Nephron progenitor cell (in vitro differentiated cells): Measurements from ENCODE around the gene SPATA18.
A peak's percentile ranks its signal among the peaks of the same experiment; 100 is the strongest.

Experiments used
- DNase-seq: peaks from one replicate; pipeline ENCODE4 v3.0.0; 2021
- H3K27ac Mint-ChIP-seq: 2 replicates; pipeline ENCODE4 v1.8.0; 2021; ENCODE audit warnings: mild to moderate bottlenecking, moderate library complexity, mixed read lengths
- H3K27me3 Mint-ChIP-seq: 2 replicates; pipeline ENCODE4 v1.8.0; 2021; ENCODE audit warnings: mild to moderate bottlenecking, low read depth, mixed read lengths; ENCODE audit not compliant: poor library complexity
- H3K36me3 Mint-ChIP-seq: 2 replicates; pipeline ENCODE4 v1.8.0; 2021; ENCODE audit warnings: low read depth, mixed read lengths
- H3K4me1 Mint-ChIP-seq: 2 replicates; pipeline ENCODE4 v1.8.0; 2021; ENCODE audit warnings: mixed read lengths
- H3K4me3 Mint-ChIP-seq: 2 replicates; pipeline ENCODE4 v1.8.0; 2021; ENCODE audit warnings: mild to moderate bottlenecking, moderate library complexity, mixed read lengths
- H3K9me3 Mint-ChIP-seq: 2 replicates; pipeline ENCODE4 v1.8.0; 2021; ENCODE audit warnings: mild to moderate bottlenecking, moderate library complexity, mixed read lengths
- CTCF ChIP-seq: fragments of 200-600 bp; sonication (generic); IDR thresholded peaks from 2 replicates; pipeline ENCODE4 v1.5.0; 2021; ENCODE audit warnings: antibody characterized with exemption

The SPATA18 gene

GRCh38 chr4:52102587-52102986 is 51.5 kb downstream of the SPATA18 start:
- DNase-seq: no peak
- H3K36me3 Mint-ChIP-seq: no peaks in the 10 kb centered on the region
- no peak for TF ChIP-seq CTCF
- no peaks in the 10 kb centered on the region for H3K27me3 Mint-ChIP-seq
- no peak overlapping the region for H3K4me3 Mint-ChIP-seq
- H3K27ac Mint-ChIP-seq: no peak overlapping the region
- peaks cover 41% of the 10 kb centered on the region for H3K4me1 Mint-ChIP-seq
- no peaks in the 10 kb centered on the region for H3K9me3 Mint-ChIP-seq

DNA sequence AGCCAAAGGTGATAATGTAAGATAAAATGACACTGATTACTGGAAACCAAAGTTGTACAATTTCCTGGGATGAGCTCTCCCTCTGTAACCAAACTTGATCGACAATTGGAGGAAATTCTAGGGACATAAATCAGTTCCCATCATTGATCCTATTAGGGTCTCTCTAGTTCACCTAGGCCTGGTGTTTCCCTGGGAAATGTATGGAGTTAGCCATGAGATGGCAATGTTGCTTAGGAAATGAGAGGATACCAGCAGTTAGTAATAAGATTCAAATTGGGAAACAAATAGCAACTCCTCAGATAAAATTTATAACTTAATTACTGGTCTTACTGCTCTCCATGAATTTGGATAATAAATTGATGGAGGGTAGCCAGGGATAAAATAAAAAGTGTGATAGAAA is 52.2 kb downstream of the SPATA18 start:
- peak; percentile 58 for TF ChIP-seq CTCF
- no peak for DNase-seq
- peaks cover 49% of the 10 kb centered on the region for H3K4me1 Mint-ChIP-seq
- no peak overlapping the region for H3K27ac Mint-ChIP-seq
- H3K9me3 Mint-ChIP-seq: no peaks in the 10 kb centered on the region
- H3K36me3 Mint-ChIP-seq: no peaks in the 10 kb centered on the region
- H3K27me3 Mint-ChIP-seq: no peaks in the 10 kb centered on the region
- H3K4me3 Mint-ChIP-seq: no peak overlapping the region

DNA sequence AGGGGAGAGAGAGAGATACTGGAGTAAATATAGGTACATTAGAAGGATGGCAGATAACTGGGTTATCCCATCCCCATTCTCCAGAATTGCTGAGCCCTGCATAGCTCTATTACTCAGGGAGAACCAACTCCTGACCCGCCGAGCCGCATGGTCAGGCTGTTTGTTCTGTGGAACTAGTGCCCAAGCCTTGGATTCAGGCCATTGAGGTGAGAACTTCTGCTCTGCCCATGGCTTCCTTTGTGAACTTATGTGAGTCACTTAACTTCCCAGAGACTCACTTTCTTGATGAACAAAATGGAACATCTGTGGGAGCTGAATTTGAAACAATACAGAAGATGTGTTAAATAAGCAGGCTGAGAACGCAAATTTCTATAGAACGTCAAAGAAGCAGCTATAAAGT is 54.2 kb downstream of the SPATA18 start:
- Mint-ChIP-seq H3K4me3 (no peak overlapping the region), H3K9me3 (peaks cover 8% of the 10 kb centered on the region), H3K36me3 (no peaks in the 10 kb centered on the region), H3K4me1 (peaks cover 52% of the 10 kb centered on the region), H3K27me3 (no peaks in the 10 kb centered on the region), H3K27ac (peak overlapping the region; percentile 27)
- DNase-seq: no peak
- no peak for TF ChIP-seq CTCF

DNA sequence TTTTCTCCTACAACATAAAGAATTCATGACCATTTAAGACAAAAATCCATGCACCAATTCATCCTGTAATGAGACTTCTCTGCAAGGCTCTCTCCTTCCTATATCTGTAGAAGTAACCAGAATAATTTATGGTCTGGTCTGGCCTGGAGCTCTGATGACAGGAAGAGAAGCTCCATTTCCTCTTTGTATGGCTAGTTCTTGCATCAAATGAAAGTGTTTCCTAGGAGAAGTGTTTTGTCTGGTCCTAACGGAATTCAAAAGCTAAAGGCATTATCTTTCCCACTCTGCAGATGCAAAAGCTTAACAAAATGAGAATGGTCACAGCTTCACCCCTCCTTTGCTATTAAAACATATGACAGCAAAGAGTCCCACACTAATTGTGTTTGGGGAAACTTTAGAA is 55.1 kb downstream of the SPATA18 start:
- no peaks in the 10 kb centered on the region for H3K36me3 Mint-ChIP-seq

DNA sequence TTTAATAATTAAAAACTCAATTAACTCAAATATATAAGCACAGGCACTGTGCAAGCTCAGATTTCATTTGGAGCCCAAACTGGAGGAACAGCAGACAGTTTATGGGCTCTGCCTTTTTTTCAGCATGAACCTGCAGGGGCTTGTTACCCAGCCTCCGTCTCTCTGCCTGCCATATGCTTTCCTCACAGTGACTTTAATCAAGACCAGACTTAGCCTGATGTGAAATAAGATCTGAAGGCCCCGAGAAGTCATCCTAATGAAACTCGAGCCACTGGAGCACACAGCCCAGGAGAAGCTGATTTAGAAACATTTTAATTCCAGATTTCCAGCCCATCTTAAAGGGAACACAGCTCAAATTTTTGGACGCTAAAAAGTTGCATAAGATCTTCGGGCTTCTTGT is 55.6 kb downstream of the SPATA18 start:
- H3K4me1 Mint-ChIP-seq: peaks cover 52% of the 10 kb centered on the region
- H3K27me3 Mint-ChIP-seq: no peaks in the 10 kb centered on the region
- no peaks in the 10 kb centered on the region for H3K36me3 Mint-ChIP-seq
- H3K9me3 Mint-ChIP-seq: peaks cover 8% of the 10 kb centered on the region
- H3K4me3 Mint-ChIP-seq: peak overlapping the region; percentile 57
- no peak for TF ChIP-seq CTCF
- peak overlapping the region; percentile 80 for H3K27ac Mint-ChIP-seq
- DNase-seq: no peak

More for the DNA sequence above, 55.1 kb downstream of the SPATA18 start:
- Mint-ChIP-seq H3K9me3 (peaks cover 8% of the 10 kb centered on the region), H3K4me3 (no peak overlapping the region), H3K27ac (peak overlapping the region; percentile 57), H3K27me3 (no peaks in the 10 kb centered on the region), H3K4me1 (peaks cover 52% of the 10 kb centered on the region)
- no peak for TF ChIP-seq CTCF
- no peak for DNase-seq

DNA sequence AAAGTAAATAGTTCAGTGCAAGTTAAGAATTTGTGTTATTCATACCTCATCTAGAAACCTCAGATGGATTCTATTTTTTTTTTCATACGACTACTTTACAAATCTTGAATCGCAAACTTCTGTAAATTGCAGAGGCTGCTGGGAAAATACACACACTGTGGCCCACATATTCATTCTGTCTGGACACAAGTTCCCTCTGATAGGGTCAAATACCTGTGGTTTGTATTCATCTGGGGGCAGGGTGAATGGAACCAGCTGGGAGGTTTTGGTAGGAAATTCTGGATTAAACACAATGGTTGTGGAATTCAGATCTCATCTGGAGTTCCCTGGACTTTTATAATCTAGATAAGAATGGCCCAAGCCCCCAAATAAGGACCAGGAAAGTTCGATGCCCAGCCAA is 56.2 kb downstream of the SPATA18 start:
- peaks cover 53% of the 10 kb centered on the region for H3K4me1 Mint-ChIP-seq
- H3K27ac Mint-ChIP-seq: peak overlapping the region; percentile 80
- no peaks in the 10 kb centered on the region for H3K27me3 Mint-ChIP-seq
- TF ChIP-seq CTCF: no peak
- H3K9me3 Mint-ChIP-seq: peaks cover 8% of the 10 kb centered on the region
- H3K4me3 Mint-ChIP-seq: no peak overlapping the region
- no peak for DNase-seq
- H3K36me3 Mint-ChIP-seq: no peaks in the 10 kb centered on the region
